Testis (tissue), 3 donors: ENCODE data around the gene C1orf35. TPM values are rescaled to one million over a fixed set of nuclear protein-coding genes. Genes with fewer than 3 reads are reported as not detected.
A peak's percentile ranks its signal among the peaks of the same experiment; 100 is the strongest.

Experiments
- DNase-seq: peaks from one replicate; pipeline ENCODE4 v3.0.0-alpha.2; 2019
- H3K27ac ChIP-seq, 2 donors: fragments of 200-600 bp; sonication (generic); one replicate each; pipeline ENCODE4 v1.5.1; 2019
- H3K27me3 ChIP-seq: fragments of 200-600 bp; sonication (generic); one replicate; pipeline ENCODE4 v1.5.1; 2019
- H3K36me3 ChIP-seq: fragments of 200-600 bp; sonication (generic); one replicate; pipeline ENCODE4 v1.5.1; 2017; ENCODE audit warnings: low read depth; ENCODE audit errors: missing control alignments
- H3K4me1 ChIP-seq: fragments of 200-600 bp; sonication (generic); one replicate; pipeline ENCODE4 v1.5.1; 2019
- H3K4me3 ChIP-seq, 2 donors: fragments of 200-600 bp; sonication (generic); one replicate each; pipeline ENCODE4 v1.5.1; 2017 to 2019
- H3K9me3 ChIP-seq: fragments of 200-600 bp; sonication (generic); one replicate; pipeline ENCODE4 v1.5.1; 2017
- POLR2A ChIP-seq: fragments of 450-650 bp; IDR thresholded peaks from one replicate; pipeline ENCODE4 v1.6.1; 2017; ENCODE audit warnings: antibody characterized with exemption, mild to moderate bottlenecking, moderate library complexity
- WGBS, 2 donors: methylation state at CpG; one replicate each; pipeline ENCODE4 v1.1.5; 2018; 5-methylcytosine and 5-hydroxymethylcytosine counted together
- intact Hi-C: fragments of 100-400 bp; cut with DNase I; formaldehyde crosslinking; loops from one replicate; pipeline ENCODE4 v1.15.1; 2023; ENCODE audit warnings: low total_unique reads
- microRNA-seq, 2 donors: library from miRNA; unstranded; fragments of <30 nt; microRNA quantifications; one replicate each; pipeline ENCODE4, GENCODE V29; 2016; ENCODE audit warnings: borderline number of aligned reads in 2 of 2, borderline replicate concordance in 1 of 2
- polyA plus RNA-seq: library from polyadenylated mRNA; stranded (reverse); fragments of 350-450 nt; fragmentation: Illumina TruSeq; extraction: RNeasy Lipid Tissue Mini Kit (QIAGEN cat#74804); gene quantifications from one replicate; pipeline ENCODE4 v1.2.3, GENCODE V29; 2014; ENCODE audit warnings: low read depth, low replicate concordance; ENCODE audit not compliant: insufficient read depth
- small RNA-seq, 2 donors: library from RNA; depleted of rRNA; stranded (forward); fragments of <200 nt; gene quantifications; one replicate each; pipeline ENCODE3, GENCODE V24; 2016
- total RNA-seq, 2 donors: library from RNA; depleted of rRNA; stranded (reverse); fragments of >200 nt; gene quantifications; one replicate each; pipeline ENCODE4 v1.2.3, GENCODE V29; 2016
- TF ChIP-seq, protein P1 (sequence below), 3 experiments: fragments of 450-650 bp in 2 of 3; fragments of 200-600 bp in 1 of 3; sonication (generic) in 1 of 3; IDR thresholded peaks; one replicate each; pipeline ENCODE4 v1.5.1; 2016 to 2019; ENCODE audit warnings: antibody characterized with exemption in 3 of 3, mild to moderate bottlenecking in 2 of 3, moderate library complexity in 1 of 3

The C1orf35 gene
- total and polyA plus RNA-seq, 3 donors from 2014 or later, result 11.3 to 25.0 (median 19.4) TPM

DNA sequence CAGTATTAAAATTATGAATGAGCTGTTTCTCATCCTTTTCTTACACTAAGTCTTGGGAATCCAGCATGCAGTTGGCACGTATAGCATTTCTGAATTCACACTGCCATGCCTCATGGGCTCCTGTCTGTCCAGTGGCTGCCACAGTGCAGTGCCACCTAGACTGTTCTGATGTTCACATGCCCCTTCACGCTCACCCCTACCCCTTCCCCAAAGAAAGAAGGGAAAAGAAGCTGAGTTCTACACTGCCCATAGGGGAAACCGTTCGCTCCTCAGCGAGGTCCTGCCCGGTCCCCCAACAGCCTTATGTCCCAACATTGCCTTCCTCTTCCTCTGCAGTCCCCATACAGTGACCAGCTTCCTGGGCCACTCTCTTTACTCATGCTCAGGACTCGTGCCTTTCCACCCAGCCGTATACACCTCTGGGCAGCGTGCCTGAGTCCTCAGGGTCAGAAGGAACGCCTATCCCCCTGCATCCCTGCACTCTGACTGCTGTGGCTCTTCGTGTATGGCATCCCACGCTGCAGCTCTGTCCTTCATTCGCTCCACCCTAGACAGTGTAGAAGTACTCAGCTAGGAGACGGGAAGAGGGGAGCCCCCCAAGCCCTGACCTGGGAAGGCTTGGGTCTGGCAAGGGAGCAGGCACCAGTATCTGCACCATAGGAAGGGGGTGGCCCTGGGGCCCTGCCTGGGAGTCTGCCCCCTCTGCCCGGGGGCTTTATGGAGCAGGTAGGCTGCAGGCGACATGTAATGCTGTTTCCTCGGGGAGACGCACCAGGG is 44.8 kb downstream of the C1orf35 start:
- no peak overlapping the region for H3K27ac ChIP-seq
- peak overlapping the region in 1 of 2 donors; percentile 22 for H3K4me3 ChIP-seq
- no peak for DNase-seq
- WGBS, 2 donors, result 39 to 44% methylated on average over 13 to 18 of the region's 18 CpGs
- H3K27me3 ChIP-seq, result no peaks in the 10 kb centered on the region
- H3K4me1 ChIP-seq, result peaks cover 2% of the 10 kb centered on the region
- intact Hi-C loops, result no loop called here
- no peaks in the 10 kb centered on the region for H3K36me3 ChIP-seq
- no peak for TF ChIP-seq POLR2A
- TF ChIP-seq, protein P1, sequence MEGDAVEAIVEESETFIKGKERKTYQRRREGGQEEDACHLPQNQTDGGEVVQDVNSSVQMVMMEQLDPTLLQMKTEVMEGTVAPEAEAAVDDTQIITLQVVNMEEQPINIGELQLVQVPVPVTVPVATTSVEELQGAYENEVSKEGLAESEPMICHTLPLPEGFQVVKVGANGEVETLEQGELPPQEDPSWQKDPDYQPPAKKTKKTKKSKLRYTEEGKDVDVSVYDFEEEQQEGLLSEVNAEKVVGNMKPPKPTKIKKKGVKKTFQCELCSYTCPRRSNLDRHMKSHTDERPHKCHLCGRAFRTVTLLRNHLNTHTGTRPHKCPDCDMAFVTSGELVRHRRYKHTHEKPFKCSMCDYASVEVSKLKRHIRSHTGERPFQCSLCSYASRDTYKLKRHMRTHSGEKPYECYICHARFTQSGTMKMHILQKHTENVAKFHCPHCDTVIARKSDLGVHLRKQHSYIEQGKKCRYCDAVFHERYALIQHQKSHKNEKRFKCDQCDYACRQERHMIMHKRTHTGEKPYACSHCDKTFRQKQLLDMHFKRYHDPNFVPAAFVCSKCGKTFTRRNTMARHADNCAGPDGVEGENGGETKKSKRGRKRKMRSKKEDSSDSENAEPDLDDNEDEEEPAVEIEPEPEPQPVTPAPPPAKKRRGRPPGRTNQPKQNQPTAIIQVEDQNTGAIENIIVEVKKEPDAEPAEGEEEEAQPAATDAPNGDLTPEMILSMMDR (IDR thresholded peaks at IDR 0.05), result no peak
- H3K9me3 ChIP-seq, result no peaks in the 10 kb centered on the region

Small RNA genes within 50 kb of the gene (microRNA-seq; reads per million reads assigned to microRNA genes)
- gene MIR3620, result 2.8 to 3.5 reads per million in 2 donors

Small RNA genes within 50 kb of the gene (small RNA-seq; reads per million reads assigned to genes)
- gene AL359510.1, result 0 reads per million in 2 donors

Other genes with a start within 250 kb of the C1orf35 start
- gene WNT9A, start 155.4 kb downstream of the C1orf35 start, total RNA-seq, result 1 to 10 TPM; 3.5 to 4.3 TPM
- gene WNT9A, start 155.4 kb downstream of the C1orf35 start, polyA plus RNA-seq, result 3.1 TPM
- gene WNT3A, start 96.3 kb downstream of the C1orf35 start, total RNA-seq, result under 1 TPM; 0.08 to 0.19 TPM
- gene WNT3A, start 96.3 kb downstream of the C1orf35 start, polyA plus RNA-seq, result 0.13 TPM
- gene ARF1, start 20.6 kb downstream of the C1orf35 start, total RNA-seq, result 100 to 1,000 TPM; 426 to 488 TPM
- 637 TPM for gene ARF1, start 20.6 kb downstream of the C1orf35 start, polyA plus RNA-seq
- 100 to 1,000 TPM; 102 to 121 TPM for gene MRPL55, start 6.0 kb upstream of the C1orf35 start, total RNA-seq
- 63.1 TPM for gene MRPL55, start 6.0 kb upstream of the C1orf35 start, polyA plus RNA-seq
- 100 to 1,000 TPM; 298 to 343 TPM for gene GUK1, start 37.0 kb upstream of the C1orf35 start, total RNA-seq
- gene GUK1, start 37.0 kb upstream of the C1orf35 start, polyA plus RNA-seq, result 236 TPM
- gene GJC2, start 46.6 kb upstream of the C1orf35 start, total RNA-seq, result 1 to 10 TPM; 2.0 to 4.2 TPM
- 2.6 TPM for gene GJC2, start 46.6 kb upstream of the C1orf35 start, polyA plus RNA-seq
- 10 to 100 TPM; 16.0 to 23.2 TPM for gene IBA57, start 62.5 kb upstream of the C1orf35 start, total RNA-seq
- gene IBA57, start 62.5 kb upstream of the C1orf35 start, polyA plus RNA-seq, result 21.0 TPM
- 10 to 100 TPM; 28.6 to 30.0 TPM for gene OBSCN, start 104.7 kb upstream of the C1orf35 start, total RNA-seq
- gene OBSCN, start 104.7 kb upstream of the C1orf35 start, polyA plus RNA-seq, result 8.3 TPM